HEK293 (cell line): ENCODE measurements around the gene MGAT5B.

Experiments used
- CTCF ChIA-PET: fragments of 350-600 bp; formaldehyde crosslinking; extraction: SDS; loops from one replicate; lab custom pipeline; 2021; ENCODE audit warnings: antibody characterized with exemption; lab: Yijun Ruan, JAX
- POLR2A ChIA-PET: fragments of 300-600 bp; formaldehyde crosslinking; extraction: SDS; loops from one replicate; lab custom pipeline; 2020; ENCODE audit warnings: antibody characterized with exemption, inconsistent platforms; lab: Yijun Ruan, JAX
- H3K27ac ChIP-seq: fragments of 200-500 bp; sonication (Bioruptor generic); 2 replicates; pipeline ENCODE4 v1.5.1; 2014; ENCODE audit warnings: low read depth, low read length, control low read depth, inconsistent platforms; ENCODE audit errors: extremely low read depth
- H3K36me3 ChIP-seq, 2 experiments: fragments of 200-500 bp in 1 of 2; sonication (Bioruptor generic) in 1 of 2; 1 replicate in 1 of 2; 2 replicates in 1 of 2; pipeline ENCODE4 v1.5.1; 2014 to 2017; ENCODE audit warnings: inconsistent platforms in 2 of 2, low read length in 2 of 2; ENCODE audit not compliant: control insufficient read depth in 2 of 2, insufficient read depth in 1 of 2
- H3K4me1 ChIP-seq: fragments of 200-500 bp; sonication (Bioruptor generic); 2 replicates; pipeline ENCODE4 v1.5.1; 2014; ENCODE audit warnings: mild to moderate bottlenecking, low read length, inconsistent platforms; ENCODE audit not compliant: control insufficient read depth, insufficient read depth
- H3K4me3 ChIP-seq: 2 replicates; pipeline ENCODE4 v1.5.1; 2011; ENCODE audit warnings: low read depth, mild to moderate bottlenecking, control low read depth, low read length, moderate library complexity
- H3K9me3 ChIP-seq: fragments of 200-500 bp; sonication (Bioruptor generic); 2 replicates; pipeline ENCODE4 v1.5.1; 2014; ENCODE audit warnings: low read depth, low read length, inconsistent platforms; ENCODE audit not compliant: control insufficient read depth, insufficient read depth
- EGR2 ChIP-seq: fragments of 450-650 bp; formaldehyde crosslinking; IDR thresholded peaks from 2 replicates; pipeline ENCODE4 v1.5.1; 2016; ENCODE audit warnings: low read depth, missing biosample characterization, missing genetic modification characterization
- KLF1 ChIP-seq: fragments of 450-650 bp; formaldehyde crosslinking; IDR thresholded peaks from 2 replicates; pipeline ENCODE4 v1.5.1; 2016; ENCODE audit warnings: missing biosample characterization, missing genetic modification characterization
- KLF8 ChIP-seq: fragments of 450-650 bp; formaldehyde crosslinking; IDR thresholded peaks from 2 replicates; pipeline ENCODE4 v1.5.1; 2016; ENCODE audit warnings: missing biosample characterization, missing genetic modification characterization
- YY2 ChIP-seq: fragments of 450-650 bp; formaldehyde crosslinking; IDR thresholded peaks from 2 replicates; pipeline ENCODE4 v1.5.1; 2016; ENCODE audit warnings: missing biosample characterization, missing genetic modification characterization
- ZBTB7A ChIP-seq: fragments of 450-650 bp; formaldehyde crosslinking; IDR thresholded peaks from 2 replicates; pipeline ENCODE4 v1.5.1; 2016; ENCODE audit warnings: low read depth, missing biosample characterization, missing genetic modification characterization
- ZFHX2 ChIP-seq: fragments of 450-650 bp; formaldehyde crosslinking; conservative IDR thresholded peaks from 2 replicates; pipeline ENCODE4 v1.5.1; 2016; ENCODE audit warnings: missing biosample characterization, missing genetic modification characterization
- ZIC2 ChIP-seq: fragments of 450-650 bp; formaldehyde crosslinking; IDR thresholded peaks from 2 replicates; pipeline ENCODE4 v1.5.1; 2016; ENCODE audit warnings: missing biosample characterization, missing genetic modification characterization
- ZNF223 ChIP-seq: fragments of 450-650 bp; formaldehyde crosslinking; IDR thresholded peaks from 2 replicates; pipeline ENCODE4 v1.5.1; 2016; ENCODE audit warnings: missing biosample characterization, missing genetic modification characterization
- ZNF341 ChIP-seq: fragments of 450-650 bp; formaldehyde crosslinking; IDR thresholded peaks from 2 replicates; pipeline ENCODE4; 2016; ENCODE audit warnings: low read depth, missing biosample characterization, missing genetic modification characterization
- ZNF354C ChIP-seq: fragments of 450-650 bp; formaldehyde crosslinking; IDR thresholded peaks from 2 replicates; pipeline ENCODE4 v1.5.1; 2016; ENCODE audit warnings: missing biosample characterization, missing genetic modification characterization, low read depth, borderline replicate concordance
- ZNF529 ChIP-seq: fragments of 450-650 bp; formaldehyde crosslinking; IDR thresholded peaks from 2 replicates; pipeline ENCODE4 v1.5.1; 2017; ENCODE audit warnings: missing genetic modification characterization, missing biosample characterization; ENCODE audit not compliant: insufficient replicate concordance
- ZNF658 ChIP-seq: fragments of 450-650 bp; formaldehyde crosslinking; IDR thresholded peaks from 2 replicates; pipeline ENCODE4; 2016; ENCODE audit warnings: missing biosample characterization, missing genetic modification characterization
- ZNF670 ChIP-seq: fragments of 450-650 bp; formaldehyde crosslinking; IDR thresholded peaks from 2 replicates; pipeline ENCODE4 v1.5.1; 2016; ENCODE audit warnings: missing biosample characterization, missing genetic modification characterization, low read depth
- ZNF837 ChIP-seq: fragments of 450-650 bp; formaldehyde crosslinking; IDR thresholded peaks from 2 replicates; pipeline ENCODE4 v1.5.1; 2016; ENCODE audit warnings: missing biosample characterization, missing genetic modification characterization
- TF ChIP-seq, protein P1 (sequence below): fragments of 450-650 bp; formaldehyde crosslinking; IDR thresholded peaks from 2 replicates; pipeline ENCODE4 v1.5.1; 2016; ENCODE audit warnings: missing biosample characterization, missing genetic modification characterization
- TF ChIP-seq, protein P2 (sequence below): fragments of 450-650 bp; formaldehyde crosslinking; IDR thresholded peaks from 2 replicates; pipeline ENCODE4 v1.5.1; 2016; ENCODE audit warnings: missing biosample characterization, missing genetic modification characterization
- TF ChIP-seq, protein P3 (sequence below): fragments of 450-650 bp; formaldehyde crosslinking; IDR thresholded peaks from 2 replicates; pipeline ENCODE4 v1.5.1; 2017; ENCODE audit warnings: missing biosample characterization, missing genetic modification characterization
- TF ChIP-seq, protein P4 (sequence below): fragments of 450-650 bp; formaldehyde crosslinking; IDR thresholded peaks from 2 replicates; pipeline ENCODE4 v1.5.1; 2016; ENCODE audit warnings: missing biosample characterization, missing genetic modification characterization

The MGAT5B gene

DNA sequence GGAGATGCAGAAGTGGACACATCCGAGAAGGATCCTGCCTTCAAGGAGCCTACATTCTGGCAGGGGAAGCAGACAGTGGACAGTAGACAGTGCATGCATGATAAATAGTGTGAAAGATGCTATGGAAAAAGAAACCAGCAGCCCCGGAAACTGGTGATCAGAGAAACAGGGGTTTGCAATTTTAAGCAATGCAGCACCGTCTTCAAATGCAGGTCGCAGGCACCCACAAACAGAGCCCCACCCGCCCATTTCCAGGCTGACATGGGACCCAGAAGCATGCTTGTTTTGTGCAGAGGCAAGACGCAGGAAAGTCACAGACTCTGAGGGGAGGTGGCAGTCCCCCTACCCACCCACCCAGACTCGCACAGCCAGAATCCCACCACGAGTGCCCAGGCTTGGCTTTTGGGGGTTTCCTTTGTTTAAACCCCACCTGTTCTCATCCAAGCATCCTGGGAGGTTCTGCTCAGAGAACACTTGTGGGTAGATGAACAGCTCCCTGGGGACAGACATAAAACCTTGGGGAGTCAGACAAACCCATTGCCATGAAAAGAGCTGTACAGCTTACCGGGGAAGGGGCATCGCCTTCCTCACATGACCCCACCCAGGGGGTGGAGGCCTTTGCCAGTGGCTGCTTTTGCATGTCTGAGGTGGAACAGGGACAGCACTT lies 114.3 kb downstream of the MGAT5B start:
- ChIA-PET CTCF (no interaction called here), POLR2A (no interaction called here)
- Histone ChIP-seq H3K9me3 (no peaks in the 10 kb centered on the region), H3K4me1 (no peaks in the 10 kb centered on the region), H3K4me3 (no peak overlapping the region), H3K27ac (no peak overlapping the region), H3K36me3 (no peaks in the 10 kb centered on the region)
- TF ChIP-seq, protein P1, sequence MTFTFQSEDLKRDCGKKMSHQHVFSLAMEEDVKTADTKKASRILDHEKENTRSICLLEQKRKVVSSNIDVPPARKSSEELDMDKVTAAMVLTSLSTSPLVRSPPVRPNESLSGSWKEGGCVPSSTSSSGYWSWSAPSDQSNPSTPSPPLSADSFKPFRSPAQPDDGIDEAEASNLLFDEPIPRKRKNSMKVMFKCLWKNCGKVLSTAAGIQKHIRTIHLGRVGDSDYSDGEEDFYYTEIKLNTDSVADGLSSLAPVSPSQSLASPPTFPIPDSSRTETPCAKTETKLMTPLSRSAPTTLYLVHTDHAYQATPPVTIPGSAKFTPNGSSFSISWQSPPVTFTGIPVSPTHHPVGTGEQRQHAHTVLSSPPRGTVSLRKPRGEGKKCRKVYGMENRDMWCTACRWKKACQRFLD (tag by site-specific recombination) = no peak
- TF ChIP-seq, protein P2, sequence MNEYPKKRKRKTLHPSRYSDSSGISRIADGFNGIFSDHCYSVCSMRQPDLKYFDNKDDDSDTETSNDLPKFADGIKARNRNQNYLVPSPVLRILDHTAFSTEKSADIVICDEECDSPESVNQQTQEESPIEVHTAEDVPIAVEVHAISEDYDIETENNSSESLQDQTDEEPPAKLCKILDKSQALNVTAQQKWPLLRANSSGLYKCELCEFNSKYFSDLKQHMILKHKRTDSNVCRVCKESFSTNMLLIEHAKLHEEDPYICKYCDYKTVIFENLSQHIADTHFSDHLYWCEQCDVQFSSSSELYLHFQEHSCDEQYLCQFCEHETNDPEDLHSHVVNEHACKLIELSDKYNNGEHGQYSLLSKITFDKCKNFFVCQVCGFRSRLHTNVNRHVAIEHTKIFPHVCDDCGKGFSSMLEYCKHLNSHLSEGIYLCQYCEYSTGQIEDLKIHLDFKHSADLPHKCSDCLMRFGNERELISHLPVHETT (tag by site-specific recombination) = no peak
- TF ChIP-seq ZNF670 (tag by site-specific recombination) (no peak), KLF8 (tag by site-specific recombination) (no peak), ZNF529 (tag by site-specific recombination) (no peak), ZNF658 (tag by site-specific recombination) (no peak), ZNF354C (tag by site-specific recombination) (no peak), KLF1 (tag by site-specific recombination) (no peak), YY2 (tag by site-specific recombination) (no peak), ZNF223 (no peak)
- TF ChIP-seq, protein P3, sequence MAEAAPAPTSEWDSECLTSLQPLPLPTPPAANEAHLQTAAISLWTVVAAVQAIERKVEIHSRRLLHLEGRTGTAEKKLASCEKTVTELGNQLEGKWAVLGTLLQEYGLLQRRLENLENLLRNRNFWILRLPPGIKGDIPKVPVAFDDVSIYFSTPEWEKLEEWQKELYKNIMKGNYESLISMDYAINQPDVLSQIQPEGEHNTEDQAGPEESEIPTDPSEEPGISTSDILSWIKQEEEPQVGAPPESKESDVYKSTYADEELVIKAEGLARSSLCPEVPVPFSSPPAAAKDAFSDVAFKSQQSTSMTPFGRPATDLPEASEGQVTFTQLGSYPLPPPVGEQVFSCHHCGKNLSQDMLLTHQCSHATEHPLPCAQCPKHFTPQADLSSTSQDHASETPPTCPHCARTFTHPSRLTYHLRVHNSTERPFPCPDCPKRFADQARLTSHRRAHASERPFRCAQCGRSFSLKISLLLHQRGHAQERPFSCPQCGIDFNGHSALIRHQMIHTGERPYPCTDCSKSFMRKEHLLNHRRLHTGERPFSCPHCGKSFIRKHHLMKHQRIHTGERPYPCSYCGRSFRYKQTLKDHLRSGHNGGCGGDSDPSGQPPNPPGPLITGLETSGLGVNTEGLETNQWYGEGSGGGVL (tag by site-specific recombination) = no peak

DNA sequence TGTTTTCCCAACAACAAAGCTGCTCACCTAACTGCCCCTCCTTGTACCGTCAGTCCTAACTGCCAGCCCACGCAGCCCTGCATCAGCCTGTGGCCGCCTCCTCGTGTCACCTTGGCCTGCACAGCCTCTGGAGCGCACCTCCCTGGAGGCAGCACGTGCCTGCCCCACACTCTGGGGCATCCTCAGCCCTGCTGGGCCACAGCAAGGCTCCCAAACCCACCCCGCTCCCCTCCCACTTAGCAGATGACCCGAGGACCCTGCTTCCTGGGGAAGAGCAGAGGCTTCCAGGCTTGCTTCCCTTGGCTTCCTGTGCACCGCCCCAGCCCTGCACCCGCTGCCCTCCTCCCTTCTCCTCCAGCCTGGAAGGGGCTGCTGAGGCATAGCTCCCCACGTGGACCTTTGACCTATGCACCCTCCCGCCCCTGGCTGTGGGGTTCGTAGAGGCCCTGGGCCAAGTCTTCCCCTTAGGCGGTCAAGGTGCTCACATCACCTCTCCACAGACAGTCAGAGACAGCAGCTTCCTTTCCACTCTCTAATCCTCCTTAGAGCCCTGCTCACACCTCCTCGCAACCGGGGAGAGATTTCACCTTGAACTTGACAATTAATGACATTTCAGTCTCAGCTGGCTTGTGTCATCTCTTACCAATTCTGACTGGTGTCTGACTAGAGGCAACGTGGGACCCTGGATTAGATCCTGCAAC lies 115.0 kb downstream of the MGAT5B start:
- ChIA-PET POLR2A (no interaction called here), CTCF (interaction anchor here (0.9 kb wide), 1 partner anchor 43 kb away, joined by 4 read pairs; no protein-coding TSS in a partner anchor)
- TF ChIP-seq ZNF341 (tag by site-specific recombination) = peak; percentile 38
- peak; percentile 78 for TF ChIP-seq ZIC2 (tag by site-specific recombination)
- no peak for TF ChIP-seq ZBTB7A
- TF ChIP-seq ZFHX2 (tag by site-specific recombination) = peak; percentile 74
- TF ChIP-seq EGR2 (tag by site-specific recombination) = peak; percentile 70
- no peak for TF ChIP-seq ZNF837 (tag by site-specific recombination)
- TF ChIP-seq, protein P4, sequence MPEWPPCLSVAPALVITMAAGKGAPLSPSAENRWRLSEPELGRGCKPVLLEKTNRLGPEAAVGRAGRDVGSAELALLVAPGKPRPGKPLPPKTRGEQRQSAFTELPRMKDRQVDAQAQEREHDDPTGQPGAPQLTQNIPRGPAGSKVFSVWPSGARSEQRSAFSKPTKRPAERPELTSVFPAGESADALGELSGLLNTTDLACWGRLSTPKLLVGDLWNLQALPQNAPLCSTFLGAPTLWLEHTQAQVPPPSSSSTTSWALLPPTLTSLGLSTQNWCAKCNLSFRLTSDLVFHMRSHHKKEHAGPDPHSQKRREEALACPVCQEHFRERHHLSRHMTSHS (tag by site-specific recombination) = no peak
- Histone ChIP-seq H3K27ac (no peak overlapping the region), H3K9me3 (no peaks in the 10 kb centered on the region), H3K4me3 (no peak overlapping the region), H3K36me3 (no peaks in the 10 kb centered on the region), H3K4me1 (no peaks in the 10 kb centered on the region)
